Stimulated activated CD4-positive, alpha-beta T cell treated with anti-CD3 and anti-CD28 coated beads, Interleukin-2, amount 100 ng/mL, for 24 hours (primary cell): ENCODE results near the gene STAG1.
"Not testable (repeated sequence)": the region's sequence is repeated elsewhere in the genome, so short reads cannot be mapped to it uniquely, and the experiment has no call there.

ENCODE experiments used
- DNase-seq, 2 donors: peaks; one replicate each; pipeline ENCODE4 v3.0.0-alpha.2; 2020

Gene STAG1

GRCh38 chr3:136576279-136577009 lies 175.7 kb downstream of the STAG1 start:
- no peak for DNase-seq

DNA sequence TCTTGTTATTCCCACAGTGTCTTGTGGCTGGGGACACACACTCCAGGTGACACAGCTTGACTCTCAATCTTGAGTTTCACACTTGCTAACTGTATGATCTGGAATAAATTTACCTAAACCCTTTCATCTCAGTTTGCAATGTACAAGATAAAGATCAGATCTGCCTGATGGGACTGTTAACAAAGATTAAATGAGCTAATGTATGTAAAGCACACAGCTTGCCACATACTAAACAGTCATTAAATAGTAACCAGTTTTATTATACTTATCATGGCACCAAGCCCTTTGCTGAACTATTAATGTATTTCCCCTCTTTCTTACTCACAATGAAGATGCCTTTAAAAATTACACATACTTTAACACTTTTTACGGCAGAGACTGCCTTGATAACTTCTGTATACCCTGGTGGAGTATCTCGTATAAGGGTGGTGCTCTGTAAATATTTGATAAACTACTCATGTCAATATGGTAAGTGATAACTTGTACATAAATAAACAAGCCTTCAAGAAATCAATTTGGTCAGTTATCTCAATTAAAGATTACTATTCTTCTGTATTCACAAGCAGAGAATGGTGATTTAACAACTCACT lies 184.5 kb downstream of the STAG1 start:
- DNase-seq, result no peak

DNA sequence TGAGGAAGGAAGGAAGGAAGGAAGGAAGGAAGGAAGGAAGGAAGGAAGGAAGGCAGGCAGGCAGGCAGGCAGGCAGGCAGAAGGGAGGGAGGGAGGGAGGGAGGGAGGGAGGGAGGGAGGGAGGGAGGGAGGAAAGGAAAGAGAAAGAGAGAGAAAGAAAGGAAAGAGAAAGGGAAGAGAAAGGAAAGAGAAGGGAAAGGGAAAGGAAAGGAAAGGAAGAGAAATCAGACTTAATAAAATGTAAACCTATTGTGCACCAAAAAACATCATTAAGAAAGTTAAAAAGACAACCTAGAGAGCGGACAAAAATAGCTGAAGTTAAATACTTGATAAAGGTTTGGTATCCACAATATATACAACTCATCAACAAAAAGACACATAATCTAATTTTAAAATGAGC lies 187.2 kb downstream of the STAG1 start:
- not testable (repeated sequence) for DNase-seq

GRCh38 chr3:136562026-136562425 lies 190.2 kb downstream of the STAG1 start:
- no peak for DNase-seq

GRCh38 chr3:136559896-136560295 lies 192.3 kb downstream of the STAG1 start:
- no peak for DNase-seq

GRCh38 chr3:136549461-136549860 lies 202.7 kb downstream of the STAG1 start:
- DNase-seq, result not testable (repeated sequence)

DNA sequence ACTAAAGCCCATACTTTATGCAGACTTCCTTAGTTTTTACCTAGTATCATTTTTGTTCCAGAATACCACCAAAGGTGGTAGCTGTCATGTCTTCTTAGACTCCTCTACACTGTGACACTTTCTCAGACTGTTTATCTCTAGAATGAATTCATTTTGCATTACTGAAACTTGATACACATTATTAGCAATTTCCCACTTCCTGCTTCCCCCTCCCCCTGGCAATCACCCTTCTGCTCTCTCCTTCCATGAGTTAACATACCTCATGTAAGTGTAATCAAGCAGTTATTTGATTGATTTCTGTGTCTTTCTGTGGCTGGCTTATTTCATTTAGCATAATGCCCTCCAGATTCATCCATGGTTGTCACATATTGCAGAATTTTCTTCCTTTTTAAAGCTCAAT lies 204.9 kb downstream of the STAG1 start:
- no peak for DNase-seq

- no peak for DNase-seq
Observed at GRCh38 chr3:136546720-136547119, 205.5 kb downstream of the STAG1 start.

DNA sequence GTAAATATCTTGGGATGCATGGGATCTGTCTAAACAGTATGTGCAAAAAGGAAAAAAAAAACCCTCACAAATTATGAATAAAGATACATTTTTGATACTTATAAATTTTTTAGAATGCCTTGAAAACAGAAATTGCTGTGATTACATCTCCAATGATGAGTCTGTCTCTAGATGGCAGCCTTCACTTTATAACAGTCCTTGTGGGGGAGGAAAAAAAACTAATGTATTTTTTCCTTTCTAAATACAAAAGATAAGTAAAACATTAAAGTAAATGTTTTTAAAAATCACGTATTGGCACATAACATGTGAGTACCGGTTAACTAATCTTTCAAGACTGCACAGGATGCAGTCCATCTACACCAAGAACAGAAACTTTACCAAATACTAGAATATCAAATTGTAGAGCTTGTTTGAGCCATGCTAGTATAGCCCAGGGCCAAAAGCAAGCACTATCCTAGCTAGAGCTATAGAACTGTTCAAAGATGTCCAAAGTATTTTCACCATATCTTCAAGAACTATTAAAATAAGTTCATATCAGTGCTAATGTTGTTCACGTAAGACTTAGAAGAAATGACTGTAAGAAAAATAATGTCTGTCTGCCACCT lies 206.4 kb downstream of the STAG1 start:
- DNase-seq, result no peak

- no peak for DNase-seq
Observed at GRCh38 chr3:136544532-136544931, 207.6 kb downstream of the STAG1 start.

- DNase-seq, result no peak
Observed at GRCh38 chr3:136543385-136543784, 208.8 kb downstream of the STAG1 start.

GRCh38 chr3:136535906-136536305 lies 216.3 kb downstream of the STAG1 start:
- DNase-seq, result no peak

DNA sequence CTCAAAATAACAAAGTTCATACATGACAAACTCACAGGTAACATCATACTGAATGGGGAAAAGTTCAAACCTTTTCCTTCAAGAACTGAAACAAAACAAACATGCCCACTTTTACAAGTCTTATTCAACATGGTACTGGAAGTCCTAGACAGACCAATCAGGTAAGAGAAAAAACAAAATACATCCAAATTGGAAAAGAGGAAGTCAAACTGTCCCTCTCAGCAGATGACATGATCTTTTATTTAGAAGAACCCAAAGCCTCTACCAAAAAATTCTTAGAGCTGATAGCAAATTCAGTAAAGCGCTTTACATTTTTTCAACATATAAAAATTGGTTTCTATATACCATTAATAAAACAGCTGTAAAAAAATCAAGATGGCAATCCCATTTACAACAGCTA lies 219.4 kb downstream of the STAG1 start:
- no peak for DNase-seq

DNA sequence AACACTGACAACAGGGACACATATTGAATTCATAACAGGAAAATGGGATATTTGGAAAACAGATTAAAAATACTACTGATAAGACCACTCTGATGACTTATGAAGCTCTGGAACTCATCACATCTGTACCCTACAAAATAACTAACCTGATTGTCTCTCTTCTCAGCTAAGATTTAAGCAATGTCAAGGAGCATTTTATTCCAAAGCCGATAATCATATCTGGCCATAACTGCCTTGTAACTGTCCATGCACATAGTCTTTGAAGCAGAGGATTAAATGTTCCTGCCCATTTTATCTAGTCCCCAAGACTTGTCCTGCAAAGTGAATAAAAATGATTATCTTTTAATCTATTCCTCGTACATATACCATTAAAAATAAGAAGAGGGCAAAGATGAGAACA lies 234.1 kb downstream of the STAG1 start:
- no peak for DNase-seq

DNA sequence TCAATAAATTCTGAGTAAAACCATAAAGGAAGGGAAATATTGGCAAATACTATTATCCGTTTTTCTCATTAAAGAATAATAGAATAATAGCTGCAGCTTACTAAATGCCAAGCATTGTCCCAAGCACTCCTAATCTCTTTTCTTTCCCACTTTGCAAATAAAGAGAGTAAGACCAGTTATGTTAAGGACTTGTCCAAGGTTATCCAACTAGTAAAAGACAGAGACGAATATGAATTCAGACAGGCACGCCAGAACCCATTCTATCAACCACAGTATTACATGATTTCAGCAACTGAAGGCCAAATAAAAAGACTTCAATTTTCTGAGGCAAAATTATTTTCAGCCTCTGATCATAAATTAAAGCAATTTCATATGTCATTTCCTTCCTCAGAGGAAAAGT lies 235.5 kb downstream of the STAG1 start:
- no peak for DNase-seq

DNA sequence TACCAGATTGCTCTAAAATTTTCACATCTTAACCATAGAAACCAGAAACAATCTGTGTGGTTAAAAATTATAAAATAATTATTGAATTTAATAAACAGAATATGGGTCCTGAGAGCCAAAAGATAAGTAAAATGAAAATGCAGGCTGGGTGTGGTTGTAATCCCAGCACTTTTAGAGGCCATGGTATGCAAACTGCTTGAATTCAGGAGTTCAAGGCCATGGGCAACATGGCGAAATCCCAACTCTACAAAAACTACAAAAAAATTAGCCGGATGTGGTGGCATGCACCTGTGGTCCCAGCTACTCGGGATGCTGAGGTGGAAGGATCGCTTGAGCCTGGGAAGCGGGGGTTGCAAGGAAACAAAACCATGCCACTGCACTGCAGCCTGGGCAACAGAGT lies 236.1 kb downstream of the STAG1 start:
- DNase-seq, result no peak

DNA sequence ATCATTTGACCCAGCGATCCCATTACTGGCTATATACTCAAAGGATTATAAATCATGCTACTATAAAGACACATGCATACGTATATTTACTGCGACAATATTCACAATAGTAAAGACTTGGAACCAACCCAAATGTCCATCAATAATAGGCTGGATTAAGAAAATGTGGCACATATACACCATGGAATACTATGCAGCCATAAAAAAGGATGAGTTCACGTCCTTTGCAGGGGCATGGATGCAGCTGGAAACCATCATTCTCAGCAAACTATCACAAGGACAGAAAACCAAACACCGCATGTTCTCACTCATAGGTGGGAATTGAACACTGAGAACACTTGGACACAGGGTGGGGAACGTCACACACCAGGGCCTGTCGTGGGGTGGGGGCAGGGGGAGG lies 237.6 kb downstream of the STAG1 start:
- not testable (repeated sequence) for DNase-seq

GRCh38 chr3:136513367-136513766 lies 238.8 kb downstream of the STAG1 start:
- no peak for DNase-seq

DNA sequence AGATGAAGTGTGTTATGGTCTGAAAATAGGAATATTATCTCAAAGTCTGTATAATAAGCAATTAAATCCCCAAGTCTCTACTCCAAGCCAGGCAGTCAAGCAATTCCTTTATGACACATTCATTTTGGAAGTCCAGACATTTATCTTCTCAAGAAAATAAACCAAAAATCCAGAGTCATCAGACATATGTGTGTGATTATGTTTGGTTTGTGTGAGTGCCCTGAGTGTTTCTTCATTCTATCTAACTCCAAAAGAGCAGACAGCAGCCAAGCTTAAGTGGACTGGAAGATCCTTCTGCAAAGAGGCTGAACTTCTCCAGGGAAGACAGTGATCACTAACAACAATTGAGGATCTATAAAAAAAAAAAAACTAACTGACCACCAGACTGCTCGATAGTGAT lies 239.8 kb downstream of the STAG1 start:
- no peak for DNase-seq

- DNase-seq, result no peak
Observed at GRCh38 chr3:136505676-136506075, 246.5 kb downstream of the STAG1 start.

GRCh38 chr3:136503056-136503455 lies 249.1 kb downstream of the STAG1 start:
- DNase-seq, result no peak

- no peak for DNase-seq
Observed at GRCh38 chr3:136498919-136499447, 253.2 kb downstream of the STAG1 start.

DNA sequence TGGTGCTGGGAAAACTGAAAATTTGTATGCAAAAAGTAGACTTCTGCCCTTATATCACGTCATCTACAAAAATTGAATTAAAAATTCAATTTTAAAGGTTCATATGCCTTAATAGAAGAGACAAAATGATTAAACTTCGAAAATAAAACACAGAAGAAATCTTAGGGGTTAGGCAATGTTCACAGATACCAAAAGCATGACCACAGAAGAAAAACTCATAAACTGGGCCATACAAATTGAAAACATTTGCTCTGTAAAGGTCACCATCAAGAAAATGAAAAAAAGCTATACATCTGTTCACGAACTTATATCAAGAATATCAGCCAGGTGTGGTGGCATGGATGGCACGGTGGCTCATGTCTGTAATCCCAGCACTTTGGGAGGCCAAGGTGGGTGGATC lies 257.0 kb downstream of the STAG1 start:
- no peak for DNase-seq
